Trophoblast cell (in vitro differentiated cells and primary cell): ENCODE results near the gene PCAT6.

ENCODE experiments used
- DNase-seq, 2 donors: peaks; one replicate each; pipeline ENCODE4 v3.0.0-alpha.2; 2016
- H2AFZ ChIP-seq: 2 replicates; pipeline ENCODE4 v1.6.1; 2013; ENCODE audit warnings: low read length, moderate library complexity, mild to moderate bottlenecking; ENCODE audit not compliant: insufficient read depth, poor library complexity
- H2AK5ac ChIP-seq: 2 replicates; pipeline ENCODE4 v1.6.1; 2013; ENCODE audit warnings: mild to moderate bottlenecking, low read length
- H2BK120ac ChIP-seq: 2 replicates; pipeline ENCODE4 v1.6.1; 2013; ENCODE audit warnings: low read length, mild to moderate bottlenecking, moderate library complexity; ENCODE audit not compliant: insufficient read depth, poor library complexity
- H2BK12ac ChIP-seq: 2 replicates; pipeline ENCODE4 v1.6.1; 2013; ENCODE audit warnings: mild to moderate bottlenecking, low read length, moderate library complexity
- H2BK5ac ChIP-seq: 2 replicates; pipeline ENCODE4 v1.6.1; 2013; ENCODE audit warnings: low read length, low read depth, moderate library complexity, mild to moderate bottlenecking; ENCODE audit not compliant: poor library complexity
- H3K14ac ChIP-seq: 2 replicates; pipeline ENCODE4 v1.6.1; 2013; ENCODE audit warnings: mild to moderate bottlenecking, low read length
- H3K18ac ChIP-seq: 2 replicates; pipeline ENCODE4 v1.6.1; 2013; ENCODE audit warnings: mild to moderate bottlenecking, low read length
- H3K23ac ChIP-seq: 2 replicates; pipeline ENCODE4 v1.6.1; 2013; ENCODE audit warnings: low read length
- H3K27ac ChIP-seq: 2 replicates; pipeline ENCODE4 v1.5.1; 2013; ENCODE audit warnings: low read depth, mild to moderate bottlenecking, inconsistent platforms, low read length, moderate library complexity
- H3K27me3 ChIP-seq: 2 replicates; pipeline ENCODE4 v1.6.1; 2013; ENCODE audit warnings: inconsistent platforms, mild to moderate bottlenecking, low read length, moderate library complexity; ENCODE audit not compliant: insufficient read depth
- H3K36me3 ChIP-seq, 2 experiments: 1 replicate in 1 of 2; 2 replicates in 1 of 2; pipeline ENCODE4 v1.6.1; 2013; ENCODE audit warnings: low read length in 2 of 2, mild to moderate bottlenecking in 2 of 2, moderate library complexity in 1 of 2; ENCODE audit not compliant: insufficient read depth in 2 of 2, control insufficient read depth in 1 of 2
- H3K4ac ChIP-seq: 2 replicates; pipeline ENCODE4 v1.6.1; 2013; ENCODE audit warnings: low read depth, mild to moderate bottlenecking, low read length, moderate library complexity
- H3K4me1 ChIP-seq, 2 experiments: 1 replicate in 1 of 2; 2 replicates in 1 of 2; pipeline ENCODE4 v1.6.1; 2013; ENCODE audit warnings: low read length in 2 of 2, mild to moderate bottlenecking in 2 of 2, moderate library complexity in 1 of 2; ENCODE audit not compliant: insufficient read depth in 2 of 2, control insufficient read depth in 1 of 2
- H3K4me2 ChIP-seq: 2 replicates; pipeline ENCODE4 v1.6.1; 2013; ENCODE audit warnings: inconsistent platforms, mild to moderate bottlenecking, low read length, moderate library complexity
- H3K4me3 ChIP-seq: 2 replicates; pipeline ENCODE4 v1.5.1; 2013; ENCODE audit warnings: mild to moderate bottlenecking, low read depth, low read length, inconsistent platforms
- H3K79me1 ChIP-seq: one replicate; pipeline ENCODE4 v1.6.1; 2013; ENCODE audit warnings: low read length
- H3K79me2 ChIP-seq: 2 replicates; pipeline ENCODE4 v1.6.1; 2013; ENCODE audit warnings: low read length, mild to moderate bottlenecking; ENCODE audit not compliant: control insufficient read depth, insufficient read depth, poor library complexity
- H3K9ac ChIP-seq: 2 replicates; pipeline ENCODE4 v1.6.1; 2013; ENCODE audit warnings: mild to moderate bottlenecking, low read length
- H3K9me3 ChIP-seq: 2 replicates; pipeline ENCODE4 v1.6.1; 2013; ENCODE audit warnings: low read depth, mild to moderate bottlenecking, control low read depth, inconsistent platforms, low read length; ENCODE audit not compliant: insufficient read depth
- H4K12ac ChIP-seq: 2 replicates; pipeline ENCODE4 v1.6.1; 2013; ENCODE audit warnings: low read depth, mild to moderate bottlenecking, low read length, moderate library complexity
- H4K8ac ChIP-seq: 2 replicates; pipeline ENCODE4 v1.6.1; 2013; ENCODE audit warnings: low read depth, mild to moderate bottlenecking, low read length, moderate library complexity
- H4K91ac ChIP-seq: one replicate; pipeline ENCODE4 v1.6.1; 2013; ENCODE audit warnings: low read depth, mild to moderate bottlenecking, low read length, moderate library complexity
- WGBS: extraction: QIAGEN DNeasy Blood & Tissue Kit; methylation state at CpG from one replicate; pipeline ENCODE4 v1.1.7; 2013; ENCODE audit warnings: missing lambda C conversion rate; ENCODE audit not compliant: insufficient read length, insufficient coverage; ENCODE audit errors: extremely low coverage; 5-methylcytosine and 5-hydroxymethylcytosine counted together

Gene PCAT6

DNA sequence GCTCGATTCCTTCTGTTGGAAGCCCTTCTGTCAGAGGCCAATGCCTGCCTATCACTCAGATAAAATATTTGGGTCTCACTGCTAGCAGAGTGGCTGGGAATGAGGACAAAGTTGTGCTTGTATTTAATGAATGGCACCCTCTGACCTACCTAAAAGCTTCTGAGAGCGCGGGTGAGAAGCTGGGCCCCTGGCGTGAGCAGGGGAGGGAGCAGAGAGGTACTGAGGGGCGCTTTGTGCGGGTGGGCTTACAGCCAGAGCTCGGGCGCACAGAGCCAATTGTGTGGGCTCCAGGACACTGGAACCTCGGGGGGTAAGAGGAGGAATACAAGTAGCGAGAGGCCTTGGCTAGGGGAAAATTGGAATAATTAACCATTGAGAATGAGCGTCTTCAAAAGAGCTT lies 32.3 kb downstream of the PCAT6 start:
- Histone ChIP-seq H3K79me2 (no peaks in the 10 kb centered on the region), H4K91ac (no peak overlapping the region), H3K14ac (no peak overlapping the region), H3K4me3 (no peak overlapping the region), H3K9ac (no peak overlapping the region), H2AFZ (no peak overlapping the region), H3K79me1 (no peaks in the 10 kb centered on the region), H2AK5ac (no peak overlapping the region), H2BK5ac (no peak overlapping the region), H3K4ac (no peak overlapping the region), H4K8ac (no peak overlapping the region), H3K18ac (no peak overlapping the region), H4K12ac (no peak overlapping the region), H2BK12ac (no peak overlapping the region), H3K9me3 (no peaks in the 10 kb centered on the region), H3K23ac (no peak overlapping the region), H2BK120ac (no peak overlapping the region), H3K4me1 (peaks cover 4 to 6% of the 10 kb centered on the region in 2 experiments), H3K4me2 (no peak overlapping the region), H3K27ac (no peak overlapping the region), H3K27me3 (no peaks in the 10 kb centered on the region), H3K36me3 (no peaks in the 10 kb centered on the region)
- DNase-seq: no peak
- no CpG with 5 or more reads among the region's 11 CpGs for WGBS

DNA sequence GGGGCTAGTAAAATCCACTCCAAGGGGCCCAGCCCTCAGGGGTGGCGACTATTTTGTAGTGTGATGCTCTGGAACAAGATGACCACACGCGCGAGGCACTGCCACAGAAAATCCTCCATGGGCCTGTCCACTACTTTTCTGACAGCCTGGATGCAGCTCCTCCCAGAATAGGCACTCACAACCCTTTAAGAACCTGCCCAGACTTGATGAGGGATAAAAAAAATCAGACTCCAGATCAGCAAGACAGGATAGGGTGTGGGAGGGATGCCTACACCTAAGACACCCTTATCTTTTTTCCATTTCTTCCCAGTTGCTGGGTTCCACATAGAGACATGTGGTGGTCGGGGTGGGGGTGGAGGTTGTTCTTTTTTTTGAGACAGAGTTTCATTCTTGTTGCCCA lies 33.5 kb downstream of the PCAT6 start:
- no peak overlapping the region for H4K8ac ChIP-seq
- H4K91ac ChIP-seq: no peak overlapping the region
- DNase-seq: no peak
- no peaks in the 10 kb centered on the region for H3K27me3 ChIP-seq
- no peak overlapping the region for H3K14ac ChIP-seq
- no peaks in the 10 kb centered on the region for H3K36me3 ChIP-seq
- H3K9me3 ChIP-seq: no peaks in the 10 kb centered on the region
- no peak overlapping the region for H3K4me3 ChIP-seq
- WGBS: no CpG with 5 or more reads among the region's 5 CpGs
- H3K79me1 ChIP-seq: no peaks in the 10 kb centered on the region
- H3K4me2 ChIP-seq: no peak overlapping the region
- peaks cover 4 to 6% of the 10 kb centered on the region in 2 experiments for H3K4me1 ChIP-seq
- H3K27ac ChIP-seq: no peak overlapping the region
- H3K4ac ChIP-seq: no peak overlapping the region
- no peak overlapping the region for H2BK5ac ChIP-seq
- no peak overlapping the region for H3K18ac ChIP-seq
- H3K23ac ChIP-seq: no peak overlapping the region
- no peak overlapping the region for H4K12ac ChIP-seq
- no peak overlapping the region for H3K9ac ChIP-seq
- H2AFZ ChIP-seq: no peak overlapping the region
- H2AK5ac ChIP-seq: no peak overlapping the region
- H2BK12ac ChIP-seq: no peak overlapping the region
- no peak overlapping the region for H2BK120ac ChIP-seq
- no peaks in the 10 kb centered on the region for H3K79me2 ChIP-seq

DNA sequence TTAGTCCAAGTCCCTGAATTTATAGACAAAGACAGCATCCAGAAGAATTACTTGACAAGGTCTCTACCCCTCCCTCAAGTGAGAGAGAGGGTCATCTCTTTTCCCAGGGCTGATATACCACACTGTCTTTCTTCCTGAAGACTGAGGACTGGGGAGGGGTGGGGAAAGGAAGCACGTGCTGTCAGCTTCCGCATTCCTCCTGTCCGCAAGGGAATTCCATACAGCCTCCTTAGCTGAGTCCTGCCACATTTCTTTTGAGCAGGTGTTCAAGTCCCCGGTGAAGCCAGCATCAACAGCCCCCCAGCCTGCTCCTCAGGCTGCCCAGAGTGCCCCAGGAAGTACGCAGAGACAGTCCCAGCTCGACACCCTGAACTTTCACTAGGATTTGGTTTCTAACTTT lies 34.2 kb downstream of the PCAT6 start:
- Histone ChIP-seq H4K12ac (no peak overlapping the region), H3K9ac (no peak overlapping the region), H2AK5ac (no peak overlapping the region), H3K9me3 (no peaks in the 10 kb centered on the region), H3K14ac (no peak overlapping the region), H3K27me3 (no peaks in the 10 kb centered on the region), H3K36me3 (peaks cover 0 to 2% of the 10 kb centered on the region in 2 experiments), H3K79me1 (no peaks in the 10 kb centered on the region), H3K4ac (no peak overlapping the region), H2BK120ac (no peak overlapping the region), H2AFZ (no peak overlapping the region), H3K4me2 (no peak overlapping the region), H3K23ac (no peak overlapping the region), H3K27ac (no peak overlapping the region), H2BK12ac (peak overlapping the region; percentile 26), H2BK5ac (no peak overlapping the region), H3K18ac (no peak overlapping the region), H3K4me1 (peaks cover 4 to 6% of the 10 kb centered on the region in 2 experiments), H3K79me2 (no peaks in the 10 kb centered on the region), H4K91ac (peak overlapping the region; percentile 15), H3K4me3 (no peak overlapping the region), H4K8ac (no peak overlapping the region)
- no CpG with 5 or more reads among the region's 6 CpGs for WGBS
- peak; percentile 60 to 66 for DNase-seq

DNA sequence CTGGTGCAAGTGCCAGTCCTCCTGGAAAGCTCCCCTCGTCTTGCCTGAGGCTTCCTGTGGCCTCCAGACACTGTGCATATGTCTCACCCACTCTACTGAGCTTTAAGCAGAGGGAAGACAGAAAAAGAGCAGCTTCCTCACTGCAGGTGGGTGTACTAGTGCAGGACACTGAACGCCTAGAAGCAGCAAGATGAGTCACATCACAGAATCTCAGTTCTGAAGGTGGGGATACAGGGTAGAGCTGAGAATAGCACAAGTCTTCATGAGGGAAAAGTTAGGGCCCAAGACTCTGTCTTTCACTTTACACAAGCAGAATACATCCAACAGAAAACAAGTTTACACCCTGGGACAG lies 37.4 kb downstream of the PCAT6 start:
- no peak overlapping the region for H4K12ac ChIP-seq
- no peaks in the 10 kb centered on the region for H3K79me2 ChIP-seq
- no CpG with 5 or more reads among the region's 2 CpGs for WGBS

More for the DNA sequence above, 37.4 kb downstream of the PCAT6 start:
- Histone ChIP-seq H3K9me3 (no peaks in the 10 kb centered on the region), H3K18ac (no peak overlapping the region), H4K8ac (no peak overlapping the region), H2BK5ac (no peak overlapping the region), H2AK5ac (no peak overlapping the region), H3K79me1 (no peaks in the 10 kb centered on the region), H3K9ac (no peak overlapping the region), H3K23ac (peak overlapping the region; percentile 90), H3K4me2 (no peak overlapping the region), H3K27me3 (no peaks in the 10 kb centered on the region), H3K36me3 (peaks cover 15 to 19% of the 10 kb centered on the region in 2 experiments), H3K4me1 (peaks cover 4 to 6% of the 10 kb centered on the region in 2 experiments), H2BK120ac (no peak overlapping the region), H3K27ac (no peak overlapping the region), H3K4me3 (no peak overlapping the region), H2BK12ac (no peak overlapping the region), H2AFZ (no peak overlapping the region), H3K14ac (no peak overlapping the region), H4K91ac (no peak overlapping the region), H3K4ac (no peak overlapping the region)
- peak in 1 of 2 donors; percentile 14 for DNase-seq
